ENCODE results near the gene SRP72.

DNA sequence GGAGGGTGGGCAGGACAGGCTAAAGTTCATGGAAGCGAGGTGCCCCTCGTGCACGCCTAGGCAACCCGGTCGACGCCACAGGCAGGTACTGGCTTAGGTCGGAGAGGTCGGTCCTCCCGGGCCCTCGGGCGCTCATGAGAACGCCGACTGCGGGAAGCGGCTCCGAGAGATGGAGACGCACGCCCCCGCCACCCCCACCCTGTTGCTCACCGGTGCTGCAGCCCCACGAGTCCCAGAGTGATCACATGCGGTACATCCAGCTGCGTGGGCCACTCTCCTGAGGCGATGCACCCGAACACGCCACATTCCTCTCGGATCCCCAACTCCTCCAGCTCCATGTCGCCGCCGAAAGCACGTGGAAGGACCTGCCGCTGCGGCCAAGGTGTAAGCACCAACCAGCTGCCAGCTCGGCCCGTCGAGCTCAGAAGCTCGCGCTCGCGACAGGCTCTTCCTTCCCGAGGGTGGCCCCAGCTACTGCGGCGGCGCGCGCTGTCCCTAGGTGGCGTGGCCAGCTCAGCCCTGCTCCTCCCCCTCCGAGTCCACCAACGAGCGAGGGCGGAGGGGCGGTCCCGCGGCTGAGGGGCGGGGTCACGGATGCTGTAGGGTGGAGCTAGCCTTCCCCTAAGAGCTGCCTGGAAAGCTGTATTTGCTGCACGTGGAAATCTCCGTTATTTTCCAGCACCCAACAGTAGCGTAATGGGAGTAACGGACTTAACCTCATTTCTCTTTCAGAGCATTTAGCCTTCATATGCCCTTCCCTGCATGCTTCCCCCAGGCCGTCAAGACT is 32.1 kb upstream of the SRP72 start, which contains the start of gene PPAT:
- TF ChIP-seq, protein P1, sequence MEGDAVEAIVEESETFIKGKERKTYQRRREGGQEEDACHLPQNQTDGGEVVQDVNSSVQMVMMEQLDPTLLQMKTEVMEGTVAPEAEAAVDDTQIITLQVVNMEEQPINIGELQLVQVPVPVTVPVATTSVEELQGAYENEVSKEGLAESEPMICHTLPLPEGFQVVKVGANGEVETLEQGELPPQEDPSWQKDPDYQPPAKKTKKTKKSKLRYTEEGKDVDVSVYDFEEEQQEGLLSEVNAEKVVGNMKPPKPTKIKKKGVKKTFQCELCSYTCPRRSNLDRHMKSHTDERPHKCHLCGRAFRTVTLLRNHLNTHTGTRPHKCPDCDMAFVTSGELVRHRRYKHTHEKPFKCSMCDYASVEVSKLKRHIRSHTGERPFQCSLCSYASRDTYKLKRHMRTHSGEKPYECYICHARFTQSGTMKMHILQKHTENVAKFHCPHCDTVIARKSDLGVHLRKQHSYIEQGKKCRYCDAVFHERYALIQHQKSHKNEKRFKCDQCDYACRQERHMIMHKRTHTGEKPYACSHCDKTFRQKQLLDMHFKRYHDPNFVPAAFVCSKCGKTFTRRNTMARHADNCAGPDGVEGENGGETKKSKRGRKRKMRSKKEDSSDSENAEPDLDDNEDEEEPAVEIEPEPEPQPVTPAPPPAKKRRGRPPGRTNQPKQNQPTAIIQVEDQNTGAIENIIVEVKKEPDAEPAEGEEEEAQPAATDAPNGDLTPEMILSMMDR (conservative IDR thresholded peaks at IDR 0.05): peak; percentile 30; the same call in 1 of the 2 replicates
- no peak for TF ChIP-seq EZH2 (IDR thresholded peaks at IDR 0.05; ENCODE audit: low read depth)

Data from PC-9 (cell line).